ENCODE results near the gene TIMM8A.

GRCh38 chrX:101357166-101357795, 8.7 kb upstream of the TIMM8A start:
- TF ChIP-seq POLR2AphosphoS5 (IDR thresholded peaks at IDR 0.05; ENCODE audit: low read depth, low read length), result no peak
- no peak for TF ChIP-seq POU2F2 (IDR thresholded peaks at IDR 0.05; ENCODE audit: low read depth, low read length)
